ENCODE measurements around the gene ZDHHC14.

Gene ZDHHC14

GRCh38 chr6:157536223-157536545 lies 155.2 kb downstream of the ZDHHC14 start:
- no peak for ATAC-seq (replicated peaks)
- Mint-ChIP-seq H3K27ac (peak overlapping the region; percentile 20), H3K4me3 (peak overlapping the region in 1 of 2 donors; percentile 8), H3K27me3 (no peaks in the 10 kb centered on the region), H3K9me3 (peaks cover 0 to 2% of the 10 kb centered on the region in 2 donors), H3K36me3 (peaks cover 7 to 17% of the 10 kb centered on the region in 2 donors), H3K4me1 (peaks cover 44 to 79% of the 10 kb centered on the region in 2 donors)
- DNase-seq: no peak

- no peak overlapping the region for H3K4me3 Mint-ChIP-seq
- H3K36me3 Mint-ChIP-seq: peaks cover 5 to 19% of the 10 kb centered on the region in 2 donors
- H3K4me1 Mint-ChIP-seq: peaks cover 55 to 83% of the 10 kb centered on the region in 2 donors
- no peaks in the 10 kb centered on the region for H3K27me3 Mint-ChIP-seq
- H3K27ac Mint-ChIP-seq: no peak overlapping the region
- no peak for DNase-seq
- H3K9me3 Mint-ChIP-seq: peaks cover 0 to 2% of the 10 kb centered on the region in 2 donors
- no peak for ATAC-seq (replicated peaks)
Measured at GRCh38 chr6:157537556-157537955, 156.6 kb downstream of the ZDHHC14 start.

- DNase-seq: no peak
- H3K27ac Mint-ChIP-seq: peak overlapping the region; percentile 88
- H3K4me3 Mint-ChIP-seq: peak overlapping the region; percentile 21 to 43
- peak; percentile 75 to 82 for ATAC-seq (replicated peaks)
- peaks cover 54 to 83% of the 10 kb centered on the region in 2 donors for H3K4me1 Mint-ChIP-seq
- H3K27me3 Mint-ChIP-seq: no peaks in the 10 kb centered on the region
- H3K9me3 Mint-ChIP-seq: peaks cover 0 to 2% of the 10 kb centered on the region in 2 donors
- peaks cover 8 to 22% of the 10 kb centered on the region in 2 donors for H3K36me3 Mint-ChIP-seq
Measured at GRCh38 chr6:157538168-157538567, 157.2 kb downstream of the ZDHHC14 start.

- ATAC-seq (replicated peaks) (no peak), DNase-seq (no peak)
- Mint-ChIP-seq H3K27me3 (no peaks in the 10 kb centered on the region), H3K4me1 (peaks cover 50 to 83% of the 10 kb centered on the region in 2 donors), H3K4me3 (peak overlapping the region; percentile 21 to 43), H3K36me3 (peaks cover 13 to 26% of the 10 kb centered on the region in 2 donors), H3K27ac (peak overlapping the region; percentile 88), H3K9me3 (peaks cover 0 to 2% of the 10 kb centered on the region in 2 donors)
Measured at GRCh38 chr6:157538698-157539097, 157.7 kb downstream of the ZDHHC14 start.

GRCh38 chr6:157539421-157539822 lies 158.4 kb downstream of the ZDHHC14 start:
- peak in 1 of 2 donors; percentile 12 for ATAC-seq (replicated peaks)
- peak overlapping the region; percentile 25 to 58 for H3K4me3 Mint-ChIP-seq

GRCh38 chr6:157539900-157540752 lies 159.1 kb downstream of the ZDHHC14 start:
- Mint-ChIP-seq H3K27ac (peak overlapping the region; percentile 71), H3K9me3 (peaks cover 0 to 2% of the 10 kb centered on the region in 2 donors), H3K36me3 (peaks cover 22 to 36% of the 10 kb centered on the region in 2 donors), H3K4me1 (peaks cover 48 to 77% of the 10 kb centered on the region in 2 donors), H3K27me3 (no peaks in the 10 kb centered on the region), H3K4me3 (peak overlapping the region in 1 of 2 donors; percentile 25)
- DNase-seq (no peak), ATAC-seq (replicated peaks) (no peak)

More at GRCh38 chr6:157539421-157539822, 158.4 kb downstream of the ZDHHC14 start:
- DNase-seq: no peak
- peaks cover 0 to 2% of the 10 kb centered on the region in 2 donors for H3K9me3 Mint-ChIP-seq
- H3K27ac Mint-ChIP-seq: peak overlapping the region; percentile 71
- H3K4me1 Mint-ChIP-seq: peaks cover 50 to 83% of the 10 kb centered on the region in 2 donors
- H3K27me3 Mint-ChIP-seq: no peaks in the 10 kb centered on the region
- peaks cover 15 to 30% of the 10 kb centered on the region in 2 donors for H3K36me3 Mint-ChIP-seq

- peaks cover 0 to 2% of the 10 kb centered on the region in 2 donors for H3K9me3 Mint-ChIP-seq
- H3K36me3 Mint-ChIP-seq: peaks cover 32 to 46% of the 10 kb centered on the region in 2 donors
- H3K4me3 Mint-ChIP-seq: no peak overlapping the region
- H3K4me1 Mint-ChIP-seq: peaks cover 38 to 60% of the 10 kb centered on the region in 2 donors
- no peaks in the 10 kb centered on the region for H3K27me3 Mint-ChIP-seq
- DNase-seq (no peak), ATAC-seq (replicated peaks) (peak in 1 of 2 donors; percentile 49)
- peak overlapping the region; percentile 25 for H3K27ac Mint-ChIP-seq
Measured at GRCh38 chr6:157541618-157542413, 160.8 kb downstream of the ZDHHC14 start.

GRCh38 chr6:157542414-157543160 lies 161.6 kb downstream of the ZDHHC14 start:
- Mint-ChIP-seq H3K4me3 (no peak overlapping the region), H3K36me3 (peaks cover 36 to 51% of the 10 kb centered on the region in 2 donors), H3K4me1 (peaks cover 35 to 53% of the 10 kb centered on the region in 2 donors), H3K9me3 (peaks cover 0 to 2% of the 10 kb centered on the region in 2 donors), H3K27ac (peak overlapping the region; percentile 77), H3K27me3 (no peaks in the 10 kb centered on the region)
- DNase-seq (no peak), ATAC-seq (replicated peaks) (no peak)

GRCh38 chr6:157546321-157546720 lies 165.3 kb downstream of the ZDHHC14 start:
- ATAC-seq (replicated peaks) (no peak), DNase-seq (no peak)
- Mint-ChIP-seq H3K4me1 (peaks cover 38 to 51% of the 10 kb centered on the region in 2 donors), H3K36me3 (peaks cover 50 to 66% of the 10 kb centered on the region in 2 donors), H3K4me3 (no peak overlapping the region), H3K27ac (peak overlapping the region; percentile 27), H3K9me3 (no peaks in the 10 kb centered on the region), H3K27me3 (no peaks in the 10 kb centered on the region)

GRCh38 chr6:157547112-157547511 lies 166.1 kb downstream of the ZDHHC14 start:
- Mint-ChIP-seq H3K4me3 (no peak overlapping the region), H3K4me1 (peaks cover 35 to 51% of the 10 kb centered on the region in 2 donors), H3K27me3 (no peaks in the 10 kb centered on the region), H3K9me3 (no peaks in the 10 kb centered on the region), H3K36me3 (peaks cover 52 to 70% of the 10 kb centered on the region in 2 donors), H3K27ac (no peak overlapping the region)
- no peak for ATAC-seq (replicated peaks)
- DNase-seq: no peak

GRCh38 chr6:157548635-157549467 lies 167.9 kb downstream of the ZDHHC14 start:
- H3K27me3 Mint-ChIP-seq: no peaks in the 10 kb centered on the region
- ATAC-seq (replicated peaks): peak; percentile 81 to 82
- peaks cover 41 to 55% of the 10 kb centered on the region in 2 donors for H3K4me1 Mint-ChIP-seq
- H3K27ac Mint-ChIP-seq: peak overlapping the region; percentile 77
- peaks cover 48 to 69% of the 10 kb centered on the region in 2 donors for H3K36me3 Mint-ChIP-seq
- H3K4me3 Mint-ChIP-seq: peak overlapping the region; percentile 61 to 79
- DNase-seq: no peak
- H3K9me3 Mint-ChIP-seq: no peaks in the 10 kb centered on the region

- Mint-ChIP-seq H3K9me3 (no peaks in the 10 kb centered on the region), H3K27ac (peak overlapping the region; percentile 77), H3K4me3 (peak overlapping the region; percentile 61 to 79), H3K27me3 (no peaks in the 10 kb centered on the region), H3K36me3 (peaks cover 47 to 65% of the 10 kb centered on the region in 2 donors), H3K4me1 (peaks cover 41 to 55% of the 10 kb centered on the region in 2 donors)
- ATAC-seq (replicated peaks): no peak
- no peak for DNase-seq
Measured at GRCh38 chr6:157549468-157549745, 168.4 kb downstream of the ZDHHC14 start.

Data from stimulated activated naive B cell treated with anti-CD40 and anti-IgM and Interleukin-4, amounts not matched to agents 10 μg/mL and 1 μg/mL and 100 μg/mL, for 72 hours (primary cell).